Mesendoderm (in vitro differentiated cells): ENCODE data around the gene DUSP16.

Experiments
- DNase-seq: peaks from one replicate; pipeline ENCODE4 v3.0.0; 2013
- H2AK5ac ChIP-seq: 2 replicates; pipeline ENCODE4 v1.6.1; 2013; ENCODE audit warnings: low read length, inconsistent platforms
- H2BK120ac ChIP-seq: 2 replicates; pipeline ENCODE4 v1.6.1; 2013; ENCODE audit warnings: low read depth, mild to moderate bottlenecking, low read length, moderate library complexity, mixed read lengths
- H2BK15ac ChIP-seq: replicated peaks from 2 replicates; pipeline ENCODE4 v1.6.1; 2013; ENCODE audit warnings: low read depth, mild to moderate bottlenecking, moderate library complexity
- H2BK5ac ChIP-seq: 2 replicates; pipeline ENCODE4 v1.6.1; 2013; ENCODE audit warnings: low read length, inconsistent platforms
- H3K18ac ChIP-seq: 2 replicates; pipeline ENCODE4 v1.6.1; 2013; ENCODE audit warnings: mild to moderate bottlenecking, low read length, mixed read lengths
- H3K23ac ChIP-seq: one replicate; pipeline ENCODE4 v1.6.1; 2013; ENCODE audit warnings: low read length
- H3K27ac ChIP-seq: 2 replicates; pipeline ENCODE4 v1.5.1; 2013; ENCODE audit warnings: low read depth, mild to moderate bottlenecking, inconsistent platforms, low read length, moderate library complexity
- H3K27me3 ChIP-seq: 2 replicates; pipeline ENCODE4 v1.6.1; 2013; ENCODE audit warnings: low read length, control low read depth, mild to moderate bottlenecking, inconsistent platforms; ENCODE audit not compliant: insufficient read depth, poor library complexity
- H3K36me3 ChIP-seq: 2 replicates; pipeline ENCODE4 v1.6.1; 2013; ENCODE audit warnings: low read length, inconsistent platforms; ENCODE audit not compliant: control insufficient read depth, insufficient read depth
- H3K4ac ChIP-seq: one replicate; pipeline ENCODE4 v1.6.1; 2013; ENCODE audit warnings: low read depth, mild to moderate bottlenecking, low read length, moderate library complexity
- H3K4me1 ChIP-seq: 2 replicates; pipeline ENCODE4 v1.6.1; 2013; ENCODE audit warnings: low read depth, low read length, inconsistent platforms; ENCODE audit not compliant: control insufficient read depth
- H3K4me2 ChIP-seq: 2 replicates; pipeline ENCODE4 v1.6.1; 2013; ENCODE audit warnings: low read length
- H3K4me3 ChIP-seq: 2 replicates; pipeline ENCODE4 v1.5.1; 2013; ENCODE audit warnings: mild to moderate bottlenecking, low read length
- H3K56ac ChIP-seq: one replicate; pipeline ENCODE4 v1.6.1; 2013; ENCODE audit warnings: low read length
- H3K79me1 ChIP-seq: 2 replicates; pipeline ENCODE4 v1.6.1; 2013; ENCODE audit warnings: low read length, inconsistent platforms
- H3K79me2 ChIP-seq: 2 replicates; pipeline ENCODE4 v1.6.1; 2013; ENCODE audit warnings: mild to moderate bottlenecking, low read length; ENCODE audit not compliant: control insufficient read depth, insufficient read depth
- H3K9ac ChIP-seq: 2 replicates; pipeline ENCODE4 v1.6.1; 2013; ENCODE audit warnings: low read length, inconsistent platforms
- H4K5ac ChIP-seq: one replicate; pipeline ENCODE4 v1.6.1; 2013; ENCODE audit warnings: low read length
- H4K8ac ChIP-seq: one replicate; pipeline ENCODE4 v1.6.1; 2013; ENCODE audit warnings: low read depth, mild to moderate bottlenecking, control low read depth, low read length, moderate library complexity
- WGBS: extraction: QIAGEN DNeasy Blood & Tissue Kit; methylation state at CpG from one replicate; pipeline ENCODE4 v1.1.7; 2013; ENCODE audit warnings: low lambda C conversion rate, missing lambda C conversion rate; ENCODE audit not compliant: insufficient coverage; ENCODE audit errors: extremely low coverage; 5-methylcytosine and 5-hydroxymethylcytosine counted together

Gene DUSP16

DNA sequence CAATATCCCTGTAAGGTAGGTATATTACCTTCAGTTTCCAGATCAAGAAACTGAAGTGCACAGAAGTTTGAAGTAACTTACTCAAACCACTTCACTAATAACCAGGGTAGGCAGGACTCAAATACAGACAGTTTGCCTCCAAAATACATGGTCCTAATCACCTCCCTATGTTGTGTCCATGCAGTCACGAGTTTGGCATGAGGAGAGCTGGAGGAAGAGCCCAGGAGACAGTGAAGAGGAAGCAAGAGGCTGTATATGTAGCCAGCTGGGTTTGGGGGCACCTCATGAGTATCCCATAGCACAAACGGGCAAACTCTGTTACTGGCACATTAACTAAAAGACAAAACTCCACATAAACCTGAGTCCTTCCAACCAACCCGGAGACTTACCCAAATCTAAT lies 79.2 kb downstream of the DUSP16 start:
- Histone ChIP-seq H4K8ac (no peak overlapping the region), H3K27me3 (no peaks in the 10 kb centered on the region), H3K79me1 (no peaks in the 10 kb centered on the region), H3K4me3 (no peak overlapping the region), H3K9ac (no peak overlapping the region), H3K4me1 (no peaks in the 10 kb centered on the region), H4K5ac (no peak overlapping the region), H3K4ac (no peak overlapping the region), H3K36me3 (no peaks in the 10 kb centered on the region), H2BK15ac (no peak overlapping the region), H2BK5ac (no peak overlapping the region), H3K56ac (no peak overlapping the region), H3K18ac (no peak overlapping the region), H3K27ac (no peak overlapping the region), H2AK5ac (no peak overlapping the region), H3K79me2 (no peaks in the 10 kb centered on the region), H3K23ac (no peak overlapping the region), H3K4me2 (no peak overlapping the region), H2BK120ac (no peak overlapping the region)
- no peak for DNase-seq
- no CpG with 5 or more reads among the region's 3 CpGs for whole genome bisulfite sequencing

- Histone ChIP-seq H2BK5ac (no peak overlapping the region), H3K56ac (no peak overlapping the region), H3K79me2 (no peaks in the 10 kb centered on the region), H3K4me3 (no peak overlapping the region), H3K4me1 (no peaks in the 10 kb centered on the region), H3K23ac (no peak overlapping the region), H3K27me3 (no peaks in the 10 kb centered on the region), H3K9ac (no peak overlapping the region), H3K36me3 (no peaks in the 10 kb centered on the region), H3K4me2 (no peak overlapping the region), H3K79me1 (no peaks in the 10 kb centered on the region), H4K8ac (no peak overlapping the region), H4K5ac (no peak overlapping the region), H3K4ac (no peak overlapping the region), H2AK5ac (no peak overlapping the region), H2BK120ac (no peak overlapping the region), H2BK15ac (no peak overlapping the region), H3K18ac (no peak overlapping the region), H3K27ac (no peak overlapping the region)
- no CpG with 5 or more reads among the region's 6 CpGs for WGBS
- DNase-seq, result no peak
Measured at GRCh38 chr12:12482959-12483358, 79.7 kb downstream of the DUSP16 start.

- no peaks in the 10 kb centered on the region for H3K27me3 ChIP-seq
- no peak overlapping the region for H3K23ac ChIP-seq
- H2BK15ac ChIP-seq, result no peak overlapping the region
- no peaks in the 10 kb centered on the region for H3K79me1 ChIP-seq
- no peak overlapping the region for H3K27ac ChIP-seq
- no peak overlapping the region for H3K4me3 ChIP-seq
- H3K79me2 ChIP-seq, result no peaks in the 10 kb centered on the region
- no peak overlapping the region for H3K4ac ChIP-seq
- no peak overlapping the region for H4K5ac ChIP-seq
- H3K56ac ChIP-seq, result no peak overlapping the region
- H2AK5ac ChIP-seq, result no peak overlapping the region
- H3K4me1 ChIP-seq, result no peaks in the 10 kb centered on the region
- no peaks in the 10 kb centered on the region for H3K36me3 ChIP-seq
- no CpG with 5 or more reads among the region's 6 CpGs for WGBS
- no peak overlapping the region for H2BK120ac ChIP-seq
- no peak overlapping the region for H2BK5ac ChIP-seq
- DNase-seq, result no peak
- H4K8ac ChIP-seq, result no peak overlapping the region
- H3K4me2 ChIP-seq, result no peak overlapping the region
- H3K9ac ChIP-seq, result no peak overlapping the region
- H3K18ac ChIP-seq, result no peak overlapping the region
Measured at GRCh38 chr12:12482150-12482761, 80.4 kb downstream of the DUSP16 start.

DNA sequence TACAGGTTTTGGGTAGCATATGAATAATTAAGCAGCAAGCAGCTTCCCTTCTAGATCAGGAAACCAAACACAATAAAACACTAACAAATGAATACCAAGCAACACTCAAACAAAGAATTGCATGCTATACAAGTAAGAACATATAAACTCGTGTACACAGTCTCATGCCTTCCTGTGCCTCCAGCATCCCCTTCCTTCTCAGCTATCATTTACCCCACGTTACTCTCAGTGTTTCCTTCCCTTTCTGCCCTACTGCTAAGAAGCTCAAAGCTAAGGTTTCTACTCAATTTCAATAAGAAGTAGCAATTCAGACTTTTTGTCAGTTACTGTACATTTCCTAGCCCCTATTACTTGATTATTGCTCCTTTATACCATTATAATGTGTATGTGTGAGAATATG lies 81.0 kb downstream of the DUSP16 start:
- Histone ChIP-seq H3K4me1 (no peaks in the 10 kb centered on the region), H2BK15ac (no peak overlapping the region), H3K9ac (no peak overlapping the region), H2BK5ac (no peak overlapping the region), H3K79me1 (no peaks in the 10 kb centered on the region), H4K8ac (no peak overlapping the region), H3K4me3 (no peak overlapping the region), H2AK5ac (no peak overlapping the region), H4K5ac (no peak overlapping the region), H3K23ac (no peak overlapping the region), H3K4me2 (no peak overlapping the region), H3K4ac (no peak overlapping the region), H3K56ac (no peak overlapping the region), H3K27ac (no peak overlapping the region), H3K27me3 (no peaks in the 10 kb centered on the region), H2BK120ac (no peak overlapping the region), H3K36me3 (no peaks in the 10 kb centered on the region), H3K18ac (no peak overlapping the region), H3K79me2 (no peaks in the 10 kb centered on the region)
- DNase-seq, result no peak
- no CpG with 5 or more reads among the region's 2 CpGs for WGBS

GRCh38 chr12:12480074-12480473 lies 82.6 kb downstream of the DUSP16 start:
- Histone ChIP-seq H2BK5ac (no peak overlapping the region), H3K4ac (no peak overlapping the region), H4K5ac (no peak overlapping the region), H3K9ac (no peak overlapping the region), H3K27ac (no peak overlapping the region), H3K18ac (no peak overlapping the region), H4K8ac (no peak overlapping the region), H2AK5ac (no peak overlapping the region), H2BK15ac (no peak overlapping the region), H3K79me1 (no peaks in the 10 kb centered on the region), H3K4me1 (no peaks in the 10 kb centered on the region), H3K27me3 (no peaks in the 10 kb centered on the region), H3K36me3 (peaks cover 2% of the 10 kb centered on the region), H3K56ac (no peak overlapping the region), H3K79me2 (no peaks in the 10 kb centered on the region), H3K4me3 (no peak overlapping the region), H3K23ac (no peak overlapping the region), H3K4me2 (no peak overlapping the region), H2BK120ac (no peak overlapping the region)
- WGBS, result no CpG with 5 or more reads among the region's 5 CpGs
- DNase-seq, result no peak

DNA sequence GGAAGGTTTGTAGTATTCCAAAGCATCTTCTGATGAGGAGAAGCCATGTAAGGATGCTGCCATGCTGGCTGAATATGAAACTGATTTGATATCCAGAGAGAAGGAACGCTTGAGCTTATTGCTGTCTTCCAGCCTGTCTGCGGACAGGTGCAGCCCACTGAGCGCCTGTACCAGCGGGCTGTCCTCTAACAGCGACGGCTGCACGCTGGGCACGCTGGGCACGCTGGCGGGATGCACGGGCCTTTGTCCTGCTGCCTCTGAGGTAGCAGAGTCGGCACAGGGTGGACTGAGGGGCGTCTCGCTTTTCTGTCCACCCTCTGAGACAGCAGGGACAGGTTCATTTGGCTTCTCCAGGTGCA lies 85.2 kb downstream of the DUSP16 start:
- Histone ChIP-seq H4K8ac (no peak overlapping the region), H3K4me3 (no peak overlapping the region), H3K23ac (no peak overlapping the region), H3K36me3 (peaks cover 2% of the 10 kb centered on the region), H3K56ac (no peak overlapping the region), H3K79me2 (no peaks in the 10 kb centered on the region), H2BK15ac (no peak overlapping the region), H3K27me3 (no peaks in the 10 kb centered on the region), H2BK120ac (no peak overlapping the region), H3K9ac (no peak overlapping the region), H2BK5ac (no peak overlapping the region), H3K79me1 (no peaks in the 10 kb centered on the region), H2AK5ac (no peak overlapping the region), H3K4ac (no peak overlapping the region), H3K18ac (no peak overlapping the region), H4K5ac (no peak overlapping the region), H3K27ac (no peak overlapping the region), H3K4me1 (no peaks in the 10 kb centered on the region), H3K4me2 (no peak overlapping the region)
- DNase-seq, result no peak
- WGBS, result no CpG with 5 or more reads among the region's 14 CpGs
